ENCODE measurements around the gene PCSK6.

The PCSK6 gene

GRCh38 chr15:101390462-101390861, 99.0 kb downstream of the PCSK6 start:
- TF ChIP-seq ZNF70 (CRISPR knock-in tag; IDR thresholded peaks at IDR 0.05) (no peak), PATZ1 (CRISPR knock-in tag; IDR thresholded peaks at IDR 0.05; ENCODE audit: borderline replicate concordance) (no peak), ZC3H10 (CRISPR knock-in tag; IDR thresholded peaks at IDR 0.05) (no peak), ARNTL (CRISPR knock-in tag; IDR thresholded peaks at IDR 0.05; ENCODE audit: borderline replicate concordance, low read depth) (no peak), RARB (CRISPR knock-in tag; IDR thresholded peaks at IDR 0.05) (no peak), ZNF8 (CRISPR knock-in tag; IDR thresholded peaks at IDR 0.05) (no peak), CSDC2 (CRISPR knock-in tag; IDR thresholded peaks at IDR 0.05) (no peak), ZFP3 (CRISPR knock-in tag; IDR thresholded peaks at IDR 0.05) (no peak), POU6F1 (CRISPR knock-in tag; IDR thresholded peaks at IDR 0.05; ENCODE audit: borderline replicate concordance, low read depth) (no peak), ISL1 (CRISPR knock-in tag; IDR thresholded peaks at IDR 0.05) (no peak), OSR1 (CRISPR knock-in tag; IDR thresholded peaks at IDR 0.05) (no peak), BACH2 (CRISPR knock-in tag; IDR thresholded peaks at IDR 0.05; ENCODE audit: borderline replicate concordance) (no peak)
- no peak for ATAC-seq

GRCh38 chr15:101390060-101390459, 99.4 kb downstream of the PCSK6 start:
- TF ChIP-seq PATZ1 (CRISPR knock-in tag; IDR thresholded peaks at IDR 0.05; ENCODE audit: borderline replicate concordance) = no peak
- TF ChIP-seq CSDC2 (CRISPR knock-in tag; IDR thresholded peaks at IDR 0.05) = no peak
- no peak for TF ChIP-seq ESRRG (CRISPR knock-in tag; IDR thresholded peaks at IDR 0.05)
- TF ChIP-seq PPARA (CRISPR knock-in tag; IDR thresholded peaks at IDR 0.05; ENCODE audit: borderline replicate concordance) = no peak
- TF ChIP-seq ZFP30 (CRISPR knock-in tag; IDR thresholded peaks at IDR 0.05) = no peak
- TF ChIP-seq TCF4 (CRISPR knock-in tag; IDR thresholded peaks at IDR 0.05; ENCODE audit: borderline replicate concordance) = no peak
- no peak for TF ChIP-seq ZNF565 (CRISPR knock-in tag; conservative IDR thresholded peaks at IDR 0.05; ENCODE audit: low read depth)
- no peak for TF ChIP-seq TOX (CRISPR knock-in tag; IDR thresholded peaks at IDR 0.05; ENCODE audit: borderline replicate concordance)
- TF ChIP-seq ZC3H10 (CRISPR knock-in tag; IDR thresholded peaks at IDR 0.05) = no peak
- TF ChIP-seq ISL1 (CRISPR knock-in tag; IDR thresholded peaks at IDR 0.05) = no peak
- no peak for TF ChIP-seq BACH2 (CRISPR knock-in tag; IDR thresholded peaks at IDR 0.05; ENCODE audit: borderline replicate concordance)
- TF ChIP-seq ZNF8 (CRISPR knock-in tag; IDR thresholded peaks at IDR 0.05) = no peak
- TF ChIP-seq CSRNP3 (CRISPR knock-in tag; IDR thresholded peaks at IDR 0.05) = no peak
- TF ChIP-seq GLIS3 (CRISPR knock-in tag; IDR thresholded peaks at IDR 0.05) = no peak
- no peak for TF ChIP-seq TSHZ2 (CRISPR knock-in tag; IDR thresholded peaks at IDR 0.05)
- TF ChIP-seq ZFP3 (CRISPR knock-in tag; IDR thresholded peaks at IDR 0.05) = no peak
- TF ChIP-seq CREB5 (CRISPR knock-in tag; IDR thresholded peaks at IDR 0.05; ENCODE audit: low read depth) = no peak
- TF ChIP-seq RARB (CRISPR knock-in tag; IDR thresholded peaks at IDR 0.05) = no peak
- TF ChIP-seq ZNF70 (CRISPR knock-in tag; IDR thresholded peaks at IDR 0.05) = no peak
- no peak for ATAC-seq

Data from SK-N-SH treated with all-trans-retinoic acid at 6 μM for 48 hours (cell line).